Left forelimb (tissue), 1 donor: ENCODE data around the gene ZNF490.

ENCODE experiments used
- DNase-seq: peaks from one replicate; pipeline ENCODE4 v3.0.0-alpha.2; 2018; ENCODE audit warnings: low spot score

The ZNF490 gene

DNA sequence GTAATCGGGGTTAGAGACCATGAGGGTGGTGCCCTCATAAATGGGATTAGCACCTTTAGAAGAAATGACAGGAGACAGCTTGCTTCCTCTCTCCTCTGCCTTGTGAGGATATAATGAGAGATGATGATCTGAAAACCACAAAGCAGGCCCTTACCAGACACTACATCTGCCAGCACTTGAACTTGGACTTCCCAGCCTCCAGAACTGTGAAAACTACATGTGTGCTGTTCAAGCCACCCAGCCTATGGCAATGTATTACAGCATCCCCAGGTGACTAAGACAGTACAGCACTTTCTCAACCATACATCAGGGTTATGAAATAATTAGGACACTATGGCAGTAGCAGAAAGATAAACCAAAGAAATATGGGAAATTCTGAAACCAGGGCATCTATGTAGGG is 66.8 kb downstream of the ZNF490 start:
- DNase-seq: no peak
